Measurements from ENCODE around the gene GRAMD1B.

GRCh38 chr11:123510579-123510905 lies 80.5 kb downstream of the GRAMD1B start:
- no peak for TF ChIP-seq CTCF (IDR thresholded peaks at IDR 0.05; ENCODE audit: poor library complexity)
- no peak for TF ChIP-seq EZH2 (IDR thresholded peaks at IDR 0.05; ENCODE audit: borderline replicate concordance)
- TF ChIP-seq EZH2phosphoT487 (IDR thresholded peaks at IDR 0.05; ENCODE audit: low read depth, severe bottlenecking, unreplicated experiment): no peak
